ENCODE measurements around the gene PDCD6IP. TPM values are rescaled to one million over a fixed set of nuclear protein-coding genes. Genes with fewer than 3 reads are reported as not detected.

The PDCD6IP gene
- total and polyA plus RNA-seq, 2 donors from 2014 or later = 47.2 to 240 TPM

GRCh38 chr3:33875680-33876079 lies 77.2 kb downstream of the PDCD6IP start:
- Histone ChIP-seq H3K4me1 (ENCODE audit: control insufficient read depth in 2 of 3, insufficient read depth in 2 of 3, low read depth in 1 of 3, low read length in 3 of 3) (no peaks in the 10 kb centered on the region), H3K9ac (ENCODE audit: low read length in 3 of 3) (no peak overlapping the region), H3K36me3 (ENCODE audit: control insufficient read depth in 2 of 3, insufficient read depth in 3 of 3, low read length in 3 of 3) (no peaks in the 10 kb centered on the region), H3K27me3 (ENCODE audit: control insufficient read depth, insufficient read depth, low read length) (no peaks in the 10 kb centered on the region), H3K4me3 (ENCODE audit: low read length in 3 of 3) (no peak overlapping the region), H3K9me3 (ENCODE audit: control insufficient read depth in 2 of 3, insufficient read depth in 1 of 3, low read length in 3 of 3) (no peaks in the 10 kb centered on the region), H3K27ac (ENCODE audit: low read depth in 2 of 2, low read length in 2 of 2) (no peak overlapping the region)
- FAIRE-seq (no peak), DNase-seq (no peak)
- intact Hi-C loops (cut with DNase I) = no loop called here
- TF ChIP-seq CTCF (IDR thresholded peaks at IDR 0.05; ENCODE audit: borderline replicate concordance, extremely low read depth, insufficient read depth) = no peak

- H3K27ac ChIP-seq (ENCODE audit: low read depth in 2 of 2, low read length in 2 of 2) = no peak overlapping the region
- no peak overlapping the region for H3K9ac ChIP-seq (ENCODE audit: low read length in 3 of 3)
- FAIRE-seq (no peak), DNase-seq (no peak)
- no peaks in the 10 kb centered on the region for H3K36me3 ChIP-seq (ENCODE audit: control insufficient read depth in 2 of 3, insufficient read depth in 3 of 3, low read length in 3 of 3)
- intact Hi-C loops (cut with DNase I) = no loop called here
- no peaks in the 10 kb centered on the region for H3K9me3 ChIP-seq (ENCODE audit: control insufficient read depth in 2 of 3, insufficient read depth in 1 of 3, low read length in 3 of 3)
- no peak overlapping the region for H3K4me3 ChIP-seq (ENCODE audit: low read length in 3 of 3)
- no peaks in the 10 kb centered on the region for H3K4me1 ChIP-seq (ENCODE audit: control insufficient read depth in 2 of 3, insufficient read depth in 2 of 3, low read depth in 1 of 3, low read length in 3 of 3)
- no peak for TF ChIP-seq CTCF (IDR thresholded peaks at IDR 0.05; ENCODE audit: borderline replicate concordance, extremely low read depth, insufficient read depth)
- no peaks in the 10 kb centered on the region for H3K27me3 ChIP-seq (ENCODE audit: control insufficient read depth, insufficient read depth, low read length)
Measured at GRCh38 chr3:33877187-33877586, 78.8 kb downstream of the PDCD6IP start.

- intact Hi-C loops (cut with DNase I) = no loop called here
- Histone ChIP-seq H3K27me3 (ENCODE audit: control insufficient read depth, insufficient read depth, low read length) (no peaks in the 10 kb centered on the region), H3K9ac (ENCODE audit: low read length in 3 of 3) (no peak overlapping the region), H3K4me1 (ENCODE audit: control insufficient read depth in 2 of 3, insufficient read depth in 2 of 3, low read depth in 1 of 3, low read length in 3 of 3) (peaks cover 0 to 8% (median 3%) of the 10 kb centered on the region in 3 donors), H3K36me3 (ENCODE audit: control insufficient read depth in 2 of 3, insufficient read depth in 3 of 3, low read length in 3 of 3) (no peaks in the 10 kb centered on the region), H3K4me3 (ENCODE audit: low read length in 3 of 3) (no peak overlapping the region), H3K27ac (ENCODE audit: low read depth in 2 of 2, low read length in 2 of 2) (no peak overlapping the region), H3K9me3 (ENCODE audit: control insufficient read depth in 2 of 3, insufficient read depth in 1 of 3, low read length in 3 of 3) (no peaks in the 10 kb centered on the region)
- TF ChIP-seq CTCF (IDR thresholded peaks at IDR 0.05; ENCODE audit: borderline replicate concordance, extremely low read depth, insufficient read depth) = no peak
- no peak for FAIRE-seq
- DNase-seq = peak in 1 of 5 donors; percentile 4
Measured at GRCh38 chr3:33879540-33879939, 81.1 kb downstream of the PDCD6IP start.
